H54 (cell line): Measurements from ENCODE around the gene PRRG2.

ENCODE experiments used
- DNase-seq: peaks from one replicate; pipeline ENCODE4 v3.0.0; 2011; ENCODE audit warnings: low spot score, mixed read lengths; ENCODE audit not compliant: insufficient read length
- FAIRE-seq: peaks from 3 replicates; lab custom pipeline; 2011; peaks lifted over from hg19 to GRCh38; lab: Jason Lieb, UNC
- POLR2A ChIP-seq: IDR thresholded peaks from 2 replicates; pipeline ENCODE4 v1.6.1; 2011; ENCODE audit warnings: low read depth, mild to moderate bottlenecking, low read length

PRRG2 gene

GRCh38 chr19:49588365-49589122 lies 7.4 kb downstream of the PRRG2 start:
- DNase-seq (no peak), FAIRE-seq (no peak)
- TF ChIP-seq POLR2A, result no peak

- DNase-seq (no peak), FAIRE-seq (no peak)
Measured at GRCh38 chr19:49589502-49589905, 8.4 kb downstream of the PRRG2 start.

GRCh38 chr19:49590071-49590970 lies 9.2 kb downstream of the PRRG2 start:
- peak; percentile 85 for TF ChIP-seq POLR2A
- DNase-seq, result peak; percentile 95
- peak; percentile 81 for FAIRE-seq

More at GRCh38 chr19:49589502-49589905, 8.4 kb downstream of the PRRG2 start:
- no peak for TF ChIP-seq POLR2A

- peak; percentile 55 for TF ChIP-seq POLR2A
- DNase-seq (peak; percentile 87), FAIRE-seq (no peak)
Measured at GRCh38 chr19:49590971-49591730, 10.0 kb downstream of the PRRG2 start, which contains the start of gene PRR12. Gene PRR12, plus strand, starts transcription at chr19:49591182. Its CDS starts 473 bp downstream, at chr19:49591655.

GRCh38 chr19:49591731-49592485 lies 10.8 kb downstream of the PRRG2 start:
- DNase-seq (peak; percentile 76), FAIRE-seq (no peak)
- TF ChIP-seq POLR2A, result no peak

GRCh38 chr19:49592486-49593232 lies 11.5 kb downstream of the PRRG2 start:
- FAIRE-seq, result no peak
- TF ChIP-seq POLR2A, result no peak
- no peak for DNase-seq

GRCh38 chr19:49593233-49594113 lies 12.4 kb downstream of the PRRG2 start:
- no peak for FAIRE-seq
- TF ChIP-seq POLR2A, result no peak
- DNase-seq, result peak; percentile 87

GRCh38 chr19:49594157-49594992 lies 13.3 kb downstream of the PRRG2 start:
- no peak for TF ChIP-seq POLR2A
- FAIRE-seq (no peak), DNase-seq (no peak)

GRCh38 chr19:49594993-49595818 lies 14.1 kb downstream of the PRRG2 start:
- no peak for DNase-seq
- no peak for TF ChIP-seq POLR2A
- FAIRE-seq, result no peak
